CD4-positive, alpha-beta T cell treated with Interleukin-2 at 100 ng/mL for 4 hours (primary cell): ENCODE data around the gene AHDC1.
"Not testable (repeated sequence)": the region's sequence is repeated elsewhere in the genome, so short reads cannot be mapped to it uniquely, and the experiment has no call there.

ENCODE experiments used
- DNase-seq: peaks from one replicate; pipeline ENCODE4 v3.0.0-alpha.2; 2020; ENCODE audit warnings: low spot score

AHDC1 gene

GRCh38 chr1:27548136-27548853, 55.6 kb downstream of the AHDC1 start:
- no peak for DNase-seq

DNA sequence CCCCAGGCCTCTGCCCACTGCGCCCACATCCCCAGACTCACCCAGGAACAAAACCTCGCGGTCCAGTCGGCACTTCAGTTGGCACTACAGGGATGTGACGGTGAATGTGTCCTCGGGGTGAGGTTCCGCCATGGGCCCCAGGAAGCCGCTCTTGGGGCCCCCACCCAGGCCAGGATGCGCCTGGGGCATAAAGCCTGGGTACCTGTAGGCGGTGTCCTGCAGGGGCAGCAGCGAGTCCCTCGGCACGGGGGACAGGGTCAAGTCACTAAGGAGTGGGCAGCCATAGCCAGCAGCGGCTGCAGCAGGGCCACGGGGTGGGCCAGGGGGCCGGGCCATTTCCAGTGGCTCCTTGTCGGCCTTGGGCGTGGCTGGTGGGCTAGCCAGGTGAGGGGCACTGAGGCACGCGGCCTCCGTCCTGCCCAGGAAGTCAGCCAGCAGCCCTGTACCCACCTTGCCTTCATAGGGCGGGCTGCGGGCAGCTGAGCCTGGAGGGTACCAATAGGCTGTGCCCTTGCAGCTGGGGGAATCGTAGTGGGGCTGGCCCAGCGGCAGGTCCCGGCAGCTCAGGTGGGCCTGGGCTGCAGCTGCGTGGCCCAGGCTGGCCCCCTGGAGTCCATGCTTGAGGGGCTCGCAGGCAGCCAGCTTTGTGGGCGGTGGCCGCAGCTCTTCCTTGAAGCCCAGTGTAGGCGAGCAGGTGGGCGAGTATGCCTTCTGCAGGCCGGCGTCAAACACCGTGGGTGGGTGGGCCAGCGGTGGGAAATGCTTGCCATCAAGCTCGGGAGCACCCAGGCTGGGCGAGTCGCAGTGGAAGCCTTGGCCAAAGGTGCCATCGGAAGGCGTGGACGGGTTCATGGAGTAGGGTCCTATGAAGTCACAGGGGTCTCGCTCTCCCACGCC, 56.5 kb downstream of the AHDC1 start:
- no peak for DNase-seq

DNA sequence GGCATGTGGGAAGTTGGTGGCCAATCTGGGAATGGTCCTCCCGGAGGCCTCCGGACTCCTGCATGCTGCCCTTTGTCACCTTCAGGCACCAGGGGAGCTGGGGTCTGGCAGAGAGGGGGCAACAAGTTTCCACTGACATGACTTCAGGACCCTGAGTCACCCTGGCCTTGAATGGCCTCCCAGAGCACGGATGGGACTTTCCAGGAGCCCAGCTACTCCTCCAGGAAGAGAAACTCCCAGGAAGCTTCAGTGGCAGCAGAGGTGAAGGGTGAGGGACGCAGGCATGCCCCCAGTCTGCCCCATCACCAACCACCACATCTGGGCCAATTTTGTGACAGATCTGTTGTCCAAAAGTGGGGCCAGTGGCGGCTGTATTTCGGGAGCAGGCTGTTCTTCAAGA, 58.1 kb downstream of the AHDC1 start:
- DNase-seq, result no peak

- DNase-seq, result no peak
Measured at GRCh38 chr1:27545271-27545670, 58.7 kb downstream of the AHDC1 start.

DNA sequence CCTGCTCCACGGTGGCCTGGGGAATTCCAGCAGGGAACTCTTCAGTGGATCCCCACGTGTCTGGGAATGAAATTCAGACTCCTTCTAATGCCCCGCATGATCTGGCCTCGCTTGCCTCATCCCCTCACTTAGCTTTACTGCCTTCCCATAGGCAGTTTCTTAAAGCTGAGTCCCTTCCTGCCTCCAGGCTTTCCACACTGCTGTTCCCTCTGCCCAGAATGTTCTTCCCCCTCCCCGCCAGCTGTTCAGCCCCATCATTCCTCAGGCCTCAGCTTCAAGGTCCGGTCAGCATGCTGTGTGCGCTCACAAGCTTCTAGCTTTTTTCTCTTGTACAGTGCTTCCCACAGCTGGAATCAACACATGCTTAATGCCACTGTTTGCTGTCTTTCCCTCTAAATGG, 59.1 kb downstream of the AHDC1 start:
- DNase-seq, result no peak

- DNase-seq, result no peak
Measured at GRCh38 chr1:27543284-27543683, 60.7 kb downstream of the AHDC1 start.

GRCh38 chr1:27542463-27543273, 61.3 kb downstream of the AHDC1 start:
- peak; percentile 43 for DNase-seq

- no peak for DNase-seq
Measured at GRCh38 chr1:27539901-27540861, 63.8 kb downstream of the AHDC1 start.

DNA sequence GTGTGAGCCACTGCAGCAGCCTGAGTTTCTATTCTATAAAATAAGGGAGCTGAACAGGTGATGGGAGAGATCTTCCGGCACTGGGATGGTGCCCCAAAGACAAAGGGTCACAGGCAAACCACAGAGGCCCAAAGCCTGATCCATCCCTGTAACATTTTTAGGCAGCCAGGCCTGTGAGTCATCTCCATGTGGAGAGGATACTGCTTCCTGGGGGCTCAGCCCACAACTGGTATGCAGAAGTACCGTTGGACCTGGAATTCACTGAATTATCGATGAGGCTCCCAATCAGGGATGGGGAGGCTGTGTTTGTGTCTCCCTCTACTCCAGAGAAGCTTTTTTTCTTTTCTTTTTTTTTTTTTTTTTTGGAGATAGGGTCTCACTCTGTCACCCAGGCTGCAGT, 65.2 kb downstream of the AHDC1 start:
- no peak for DNase-seq

DNA sequence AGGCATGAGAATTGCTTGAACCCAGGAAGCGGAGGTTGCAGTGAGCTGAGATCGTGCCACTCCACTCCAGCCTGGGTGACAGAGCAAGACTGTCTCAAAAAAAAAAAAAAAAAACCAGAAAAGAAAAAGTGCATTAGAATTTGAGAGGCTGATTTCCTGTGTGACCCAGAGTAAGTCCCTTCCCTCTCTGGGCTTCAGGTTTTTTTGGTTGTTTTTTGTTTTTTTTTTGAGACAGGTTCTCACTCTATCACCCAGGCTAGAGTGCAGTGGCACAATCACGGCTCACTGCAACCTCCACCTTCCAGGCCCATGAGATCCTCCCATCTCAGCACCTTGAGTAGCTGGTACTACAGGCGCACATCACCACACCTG, 65.7 kb downstream of the AHDC1 start:
- DNase-seq, result not testable (repeated sequence)

- no peak for DNase-seq
Measured at GRCh38 chr1:27536767-27537166, 67.2 kb downstream of the AHDC1 start.

- no peak for DNase-seq
Measured at GRCh38 chr1:27536010-27536757, 67.8 kb downstream of the AHDC1 start.

GRCh38 chr1:27535386-27535785, 68.6 kb downstream of the AHDC1 start:
- no peak for DNase-seq

GRCh38 chr1:27531959-27532685, 71.8 kb downstream of the AHDC1 start:
- DNase-seq, result no peak

DNA sequence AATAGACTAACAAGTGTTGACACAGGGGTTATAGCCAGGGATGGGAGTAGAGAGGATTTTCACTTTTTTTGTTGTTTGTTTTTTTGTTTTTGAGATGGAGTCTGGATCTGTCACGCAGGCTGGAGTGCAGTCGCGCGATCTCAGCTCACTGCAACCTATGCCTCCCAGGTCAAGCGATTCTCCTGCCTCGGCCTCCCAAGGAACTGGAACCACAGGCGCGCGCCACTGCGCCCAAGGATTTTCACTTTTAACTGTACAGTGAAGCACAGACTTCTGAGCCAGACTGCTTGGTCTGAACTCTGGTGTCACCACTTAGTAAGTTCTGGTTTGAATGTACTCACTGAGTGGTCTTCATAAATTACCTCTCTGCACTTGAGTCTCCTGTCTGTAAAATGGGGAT, 73.8 kb downstream of the AHDC1 start:
- no peak for DNase-seq

- no peak for DNase-seq
Measured at GRCh38 chr1:27529704-27530018, 74.3 kb downstream of the AHDC1 start.

DNA sequence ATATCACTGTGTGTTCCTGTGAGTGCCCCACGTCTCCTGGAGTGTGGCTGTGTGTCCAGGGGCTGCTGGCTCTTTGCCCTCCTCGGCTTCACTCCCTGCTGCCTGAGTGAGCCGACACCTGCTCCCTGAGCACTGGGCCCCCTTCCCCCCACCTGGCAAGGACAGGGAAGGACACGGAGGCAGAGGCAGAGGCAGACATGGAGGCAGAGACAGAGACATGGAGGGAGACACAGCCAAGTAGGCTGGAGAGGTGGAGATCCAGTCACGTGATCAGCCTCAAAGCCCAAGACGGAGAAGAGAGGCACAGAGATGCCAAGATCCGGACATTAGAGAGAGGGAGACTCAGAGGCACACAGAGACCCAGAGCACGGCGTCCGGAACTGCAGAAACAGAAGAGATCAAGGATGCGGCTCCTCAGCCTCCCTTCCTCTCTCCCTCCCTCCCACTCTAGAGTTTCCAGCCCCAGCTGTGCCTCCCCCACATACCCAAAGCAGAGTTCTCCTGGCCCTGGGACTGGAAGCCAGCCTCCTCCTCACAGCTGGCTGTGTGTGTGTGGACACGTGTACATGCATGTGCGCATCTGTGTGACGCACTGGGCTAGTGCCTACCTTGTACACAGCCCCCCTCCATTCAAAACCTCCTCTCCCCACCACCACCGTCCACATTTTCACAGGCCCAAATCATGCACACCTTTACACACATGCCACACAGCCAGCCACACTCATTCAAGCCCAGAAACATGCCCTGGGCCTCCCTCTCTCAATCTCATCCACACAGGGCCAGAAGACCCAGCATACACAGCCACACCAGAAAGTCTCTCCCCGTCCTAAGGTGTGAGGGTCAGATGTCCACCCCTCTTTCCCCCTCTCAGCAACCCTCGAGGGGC, 74.9 kb downstream of the AHDC1 start:
- DNase-seq, result no peak

- DNase-seq, result peak; percentile 40
Measured at GRCh38 chr1:27527890-27528817, 75.8 kb downstream of the AHDC1 start.
